ENCODE measurements around the gene RIMKLB.
"Not testable (repeated sequence)": the region's sequence is repeated elsewhere in the genome, so short reads cannot be mapped to it uniquely, and the experiment has no call there.

The RIMKLB gene

GRCh38 chr12:8784290-8784888 lies 86.6 kb downstream of the RIMKLB start:
- H3K9me3 ChIP-seq (ENCODE audit: control insufficient read depth, low read length): no peaks in the 10 kb centered on the region
- no peaks in the 10 kb centered on the region for H3K27me3 ChIP-seq (ENCODE audit: control insufficient read depth, insufficient read depth, low read length)
- no peaks in the 10 kb centered on the region for H3K36me3 ChIP-seq (ENCODE audit: control insufficient read depth, insufficient read depth, low read length)
- H3K4me1 ChIP-seq (ENCODE audit: control insufficient read depth, insufficient read depth, low read length): no peaks in the 10 kb centered on the region
- H3K4me3 ChIP-seq (ENCODE audit: low read length): no peak overlapping the region
- H3K9ac ChIP-seq (ENCODE audit: low read length): no peak overlapping the region

GRCh38 chr12:8785499-8785898 lies 87.7 kb downstream of the RIMKLB start:
- H3K27me3 ChIP-seq (ENCODE audit: control insufficient read depth, insufficient read depth, low read length): no peaks in the 10 kb centered on the region
- H3K36me3 ChIP-seq (ENCODE audit: control insufficient read depth, insufficient read depth, low read length): no peaks in the 10 kb centered on the region
- no peak overlapping the region for H3K9ac ChIP-seq (ENCODE audit: low read length)
- H3K4me1 ChIP-seq (ENCODE audit: control insufficient read depth, insufficient read depth, low read length): no peaks in the 10 kb centered on the region
- H3K4me3 ChIP-seq (ENCODE audit: low read length): no peak overlapping the region
- H3K9me3 ChIP-seq (ENCODE audit: control insufficient read depth, low read length): no peaks in the 10 kb centered on the region

GRCh38 chr12:8787206-8787605 lies 89.4 kb downstream of the RIMKLB start:
- H3K4me1 ChIP-seq (ENCODE audit: control insufficient read depth, insufficient read depth, low read length); H3K9ac ChIP-seq (ENCODE audit: low read length); H3K4me3 ChIP-seq (ENCODE audit: low read length); H3K36me3 ChIP-seq (ENCODE audit: control insufficient read depth, insufficient read depth, low read length); H3K9me3 ChIP-seq (ENCODE audit: control insufficient read depth, low read length); H3K27me3 ChIP-seq (ENCODE audit: control insufficient read depth, insufficient read depth, low read length): not testable (repeated sequence)

- not testable (repeated sequence) for H3K4me3 ChIP-seq (ENCODE audit: low read length); H3K9ac ChIP-seq (ENCODE audit: low read length); H3K27me3 ChIP-seq (ENCODE audit: control insufficient read depth, insufficient read depth, low read length); H3K36me3 ChIP-seq (ENCODE audit: control insufficient read depth, insufficient read depth, low read length); H3K4me1 ChIP-seq (ENCODE audit: control insufficient read depth, insufficient read depth, low read length); H3K9me3 ChIP-seq (ENCODE audit: control insufficient read depth, low read length)
Observed at GRCh38 chr12:8788706-8789105, 90.9 kb downstream of the RIMKLB start.

- H3K4me1 ChIP-seq (ENCODE audit: control insufficient read depth, insufficient read depth, low read length); H3K4me3 ChIP-seq (ENCODE audit: low read length); H3K36me3 ChIP-seq (ENCODE audit: control insufficient read depth, insufficient read depth, low read length); H3K27me3 ChIP-seq (ENCODE audit: control insufficient read depth, insufficient read depth, low read length); H3K9ac ChIP-seq (ENCODE audit: low read length); H3K9me3 ChIP-seq (ENCODE audit: control insufficient read depth, low read length): not testable (repeated sequence)
Observed at GRCh38 chr12:8789341-8790013, 91.7 kb downstream of the RIMKLB start.

- not testable (repeated sequence) for H3K4me1 ChIP-seq (ENCODE audit: control insufficient read depth, insufficient read depth, low read length); H3K36me3 ChIP-seq (ENCODE audit: control insufficient read depth, insufficient read depth, low read length); H3K9me3 ChIP-seq (ENCODE audit: control insufficient read depth, low read length); H3K4me3 ChIP-seq (ENCODE audit: low read length); H3K27me3 ChIP-seq (ENCODE audit: control insufficient read depth, insufficient read depth, low read length); H3K9ac ChIP-seq (ENCODE audit: low read length)
Observed at GRCh38 chr12:8793226-8793625, 95.4 kb downstream of the RIMKLB start.

GRCh38 chr12:8794611-8795010 lies 96.8 kb downstream of the RIMKLB start:
- not testable (repeated sequence) for H3K9ac ChIP-seq (ENCODE audit: low read length); H3K27me3 ChIP-seq (ENCODE audit: control insufficient read depth, insufficient read depth, low read length); H3K36me3 ChIP-seq (ENCODE audit: control insufficient read depth, insufficient read depth, low read length); H3K9me3 ChIP-seq (ENCODE audit: control insufficient read depth, low read length); H3K4me3 ChIP-seq (ENCODE audit: low read length); H3K4me1 ChIP-seq (ENCODE audit: control insufficient read depth, insufficient read depth, low read length)

- Histone ChIP-seq H3K4me3 (ENCODE audit: low read length) (no peak overlapping the region), H3K9me3 (ENCODE audit: control insufficient read depth, low read length) (no peaks in the 10 kb centered on the region), H3K27me3 (ENCODE audit: control insufficient read depth, insufficient read depth, low read length) (no peaks in the 10 kb centered on the region), H3K9ac (ENCODE audit: low read length) (no peak overlapping the region), H3K36me3 (ENCODE audit: control insufficient read depth, insufficient read depth, low read length) (no peaks in the 10 kb centered on the region), H3K4me1 (ENCODE audit: control insufficient read depth, insufficient read depth, low read length) (no peaks in the 10 kb centered on the region)
Observed at GRCh38 chr12:8796831-8797626, 99.2 kb downstream of the RIMKLB start.

- not testable (repeated sequence) for H3K9ac ChIP-seq (ENCODE audit: low read length); H3K9me3 ChIP-seq (ENCODE audit: control insufficient read depth, low read length); H3K36me3 ChIP-seq (ENCODE audit: control insufficient read depth, insufficient read depth, low read length); H3K27me3 ChIP-seq (ENCODE audit: control insufficient read depth, insufficient read depth, low read length); H3K4me1 ChIP-seq (ENCODE audit: control insufficient read depth, insufficient read depth, low read length); H3K4me3 ChIP-seq (ENCODE audit: low read length)
Observed at GRCh38 chr12:8801213-8801612, 103.4 kb downstream of the RIMKLB start.

GRCh38 chr12:8804833-8805232 lies 107.0 kb downstream of the RIMKLB start:
- H3K9ac ChIP-seq (ENCODE audit: low read length); H3K36me3 ChIP-seq (ENCODE audit: control insufficient read depth, insufficient read depth, low read length); H3K4me3 ChIP-seq (ENCODE audit: low read length); H3K4me1 ChIP-seq (ENCODE audit: control insufficient read depth, insufficient read depth, low read length); H3K9me3 ChIP-seq (ENCODE audit: control insufficient read depth, low read length); H3K27me3 ChIP-seq (ENCODE audit: control insufficient read depth, insufficient read depth, low read length): not testable (repeated sequence)

- not testable (repeated sequence) for H3K4me1 ChIP-seq (ENCODE audit: control insufficient read depth, insufficient read depth, low read length); H3K4me3 ChIP-seq (ENCODE audit: low read length); H3K9ac ChIP-seq (ENCODE audit: low read length); H3K36me3 ChIP-seq (ENCODE audit: control insufficient read depth, insufficient read depth, low read length); H3K27me3 ChIP-seq (ENCODE audit: control insufficient read depth, insufficient read depth, low read length); H3K9me3 ChIP-seq (ENCODE audit: control insufficient read depth, low read length)
Observed at GRCh38 chr12:8805487-8805886, 107.7 kb downstream of the RIMKLB start.

- H3K4me1 ChIP-seq (ENCODE audit: control insufficient read depth, insufficient read depth, low read length); H3K36me3 ChIP-seq (ENCODE audit: control insufficient read depth, insufficient read depth, low read length); H3K4me3 ChIP-seq (ENCODE audit: low read length); H3K27me3 ChIP-seq (ENCODE audit: control insufficient read depth, insufficient read depth, low read length); H3K9ac ChIP-seq (ENCODE audit: low read length); H3K9me3 ChIP-seq (ENCODE audit: control insufficient read depth, low read length): not testable (repeated sequence)
Observed at GRCh38 chr12:8807084-8807483, 109.3 kb downstream of the RIMKLB start.
